K562 (cell line): Measurements from ENCODE around the gene GPR32. TPM values are rescaled to one million over a fixed set of nuclear protein-coding genes. Genes with fewer than 3 reads are reported as not detected.

Experiments
- ATAC-seq: fragments of 200-7000 bp; cut with Tn5 transposase; 3 replicates; pipeline ENCODE4 v1.9.1; 2020; ENCODE audit warnings: moderate library complexity
- BruUV-seq: library from RNA; stranded (reverse); fragments of 400-500 nt; replicated peaks from 2 replicates; lab custom pipeline; 2021; lab: Mats Ljungman, UMichigan
- CTCF ChIA-PET: fragments of 300-600 bp; formaldehyde crosslinking; extraction: SDS; loops from one replicate; lab custom pipeline; 2021; ENCODE audit warnings: low intra/inter-chr PET ratio; lab: Yijun Ruan, JAX
- POLR2A ChIA-PET: fragments of 300-600, 350-650 bp; sonication (Branson Sonifier 250); formaldehyde crosslinking; extraction: SDS; loops from one replicate; lab custom pipeline; 2021; ENCODE audit warnings: antibody characterized with exemption, inconsistent platforms; lab: Yijun Ruan, JAX
- DNase-seq, 4 experiments: peaks; one replicate each; pipeline versions ENCODE4 v3.0.0 to v3.0.0-alpha.2; 2011 to 2018; ENCODE audit warnings: low spot score in 3 of 4, mixed read lengths in 3 of 4; ENCODE audit errors: extremely low read depth in 1 of 4
- FAIRE-seq: peaks from 2 replicates; lab custom pipeline; 2011; peaks lifted over from hg19 to GRCh38; lab: Jason Lieb, UNC
- H2AFZ ChIP-seq: 2 replicates; pipeline ENCODE4 v1.6.0; 2011; ENCODE audit warnings: low read depth, low read length, control low read depth, inconsistent platforms
- H3K27ac ChIP-seq: fragments of 200-600 bp; 3 replicates; pipeline ENCODE4 v1.8.0; 2011; ENCODE audit warnings: low read depth, mild to moderate bottlenecking, control low read depth, inconsistent platforms, low read length, moderate library complexity, mixed read lengths; ENCODE audit errors: extremely low read depth
- H3K27me3 ChIP-seq, 2 experiments: fragments of 300-600 bp in 1 of 2; 2 replicates in 1 of 2; 3 replicates in 1 of 2; pipeline versions ENCODE4 v1.6.0 to v1.8.0; 2011; ENCODE audit warnings: inconsistent platforms in 2 of 2, low read length in 2 of 2, mild to moderate bottlenecking in 1 of 2, mixed read lengths in 1 of 2, moderate library complexity in 1 of 2; ENCODE audit not compliant: control insufficient read depth in 2 of 2, insufficient read depth in 2 of 2
- H3K36me3 ChIP-seq: fragments of 300-600 bp; 3 replicates; pipeline ENCODE4 v1.8.0; 2011; ENCODE audit warnings: mild to moderate bottlenecking, low read length, inconsistent platforms; ENCODE audit not compliant: control insufficient read depth, insufficient read depth
- H3K4me1 ChIP-seq, 2 experiments: fragments of 200-600 bp in 1 of 2; replicated peaks in 1 of 2; 2 replicates in 1 of 2; 3 replicates in 1 of 2; pipeline versions ENCODE4 v1.5.1 to v1.8.0; 2011; ENCODE audit warnings: inconsistent platforms in 2 of 2, low read length in 2 of 2, mild to moderate bottlenecking in 1 of 2, mixed read lengths in 1 of 2, moderate library complexity in 1 of 2; ENCODE audit not compliant: control insufficient read depth in 2 of 2, insufficient read depth in 2 of 2
- H3K4me2 ChIP-seq: 2 replicates; pipeline ENCODE4 v1.6.1; 2011; ENCODE audit warnings: low read length, control low read depth, inconsistent platforms, mixed read lengths; ENCODE audit not compliant: insufficient read depth
- H3K4me3 ChIP-seq: fragments of 200-600 bp; sonication (generic), shearing (Covaris generic); 2 replicates; pipeline ENCODE4 v1.5.1; 2016; ENCODE audit warnings: control low read depth, inconsistent platforms
- H3K79me2 ChIP-seq: fragments of 200-600 bp; 3 replicates; pipeline ENCODE4 v1.8.0; 2011; ENCODE audit warnings: low read length, inconsistent platforms; ENCODE audit not compliant: control insufficient read depth, insufficient read depth
- H3K9ac ChIP-seq, 2 experiments: 2 replicates each; pipeline versions ENCODE4 v1.6.0 to v1.6.1; 2011; ENCODE audit warnings: low read depth in 2 of 2, low read length in 2 of 2, control low read depth in 1 of 2, inconsistent platforms in 1 of 2, mild to moderate bottlenecking in 1 of 2, mixed read lengths in 1 of 2; ENCODE audit not compliant: insufficient read depth in 1 of 2
- H3K9me1 ChIP-seq: one replicate; pipeline ENCODE4 v1.6.0; 2011; ENCODE audit warnings: inconsistent platforms, mild to moderate bottlenecking, low read length, moderate library complexity; ENCODE audit not compliant: control insufficient read depth, insufficient read depth
- H3K9me3 ChIP-seq: replicated peaks from 2 replicates; pipeline ENCODE4 v1.5.1; 2011; ENCODE audit warnings: low read depth, low read length, inconsistent platforms; ENCODE audit not compliant: control insufficient read depth, insufficient read depth
- H4K20me1 ChIP-seq: replicated peaks from 2 replicates; pipeline ENCODE4 v1.6.1; 2011; ENCODE audit warnings: low read length, inconsistent platforms, mixed read lengths; ENCODE audit not compliant: control insufficient read depth, insufficient read depth
- CCAR2 ChIP-seq: fragments of 200-400 bp; formaldehyde crosslinking; IDR thresholded peaks from 2 replicates; pipeline ENCODE4 v1.6.1; 2017; ENCODE audit warnings: mild to moderate bottlenecking, low read depth, low read length
- CREB3 ChIP-seq: fragments of 450-650 bp; conservative IDR thresholded peaks from 2 replicates; pipeline ENCODE4 v1.6.1; 2016; ENCODE audit warnings: missing genetic modification characterization, low read depth, mild to moderate bottlenecking, missing compliant biosample characterization, moderate library complexity
- DACH1 ChIP-seq: fragments of 450-650 bp; IDR thresholded peaks from 2 replicates; pipeline ENCODE4 v1.6.1; 2018; ENCODE audit not compliant: partially characterized antibody
- E2F1 ChIP-seq: sonication (generic); formaldehyde crosslinking; IDR thresholded peaks from 2 replicates; pipeline ENCODE4 v1.8.1; 2023; ENCODE audit warnings: mild to moderate bottlenecking, missing genetic modification reagents, moderate library complexity
- FIP1L1 ChIP-seq: fragments of 200-400 bp; formaldehyde crosslinking; IDR thresholded peaks from 2 replicates; pipeline ENCODE4 v1.6.1; 2018; ENCODE audit warnings: mild to moderate bottlenecking, low read depth, low read length; ENCODE audit not compliant: poor library complexity, severe bottlenecking
- FOXK1 ChIP-seq: sonication (generic); formaldehyde crosslinking; IDR thresholded peaks from 2 replicates; pipeline ENCODE4 v1.8.0; 2022; ENCODE audit warnings: missing genetic modification reagents, mild to moderate bottlenecking, borderline replicate concordance
- FUS ChIP-seq: fragments of 200-400 bp; formaldehyde crosslinking; optimal IDR thresholded peaks from 2 replicates; pipeline ENCODE3; 2017; ENCODE audit warnings: low read depth, low read length
- GABPB2 ChIP-seq: fragments of 250-450 bp; sonication (Bioruptor Pico); conservative IDR thresholded peaks from 2 replicates; pipeline ENCODE4 v1.5.1; 2021; ENCODE audit warnings: mild to moderate bottlenecking
- ILK ChIP-seq: fragments of 450-650 bp; IDR thresholded peaks from 2 replicates; pipeline ENCODE4 v1.6.1; 2016; ENCODE audit warnings: missing genetic modification characterization, low read depth, mild to moderate bottlenecking, missing compliant biosample characterization, moderate library complexity, borderline replicate concordance
- MEIS2 ChIP-seq: fragments of 450-650 bp; IDR thresholded peaks from 2 replicates; pipeline ENCODE4 v1.6.1; 2014; ENCODE audit warnings: mild to moderate bottlenecking; ENCODE audit not compliant: partially characterized antibody
- RAD51 ChIP-seq: fragments of 450-650 bp; IDR thresholded peaks from 2 replicates; pipeline ENCODE4 v1.7.1; 2016; ENCODE audit warnings: low read depth, mild to moderate bottlenecking, borderline replicate concordance
- SMAD3 ChIP-seq: fragments of 450-650 bp; formaldehyde crosslinking; conservative IDR thresholded peaks from 2 replicates; pipeline ENCODE4 v1.4.0; 2020; ENCODE audit warnings: mild to moderate bottlenecking
- ZBTB17 ChIP-seq: fragments of 450-650 bp; formaldehyde crosslinking; IDR thresholded peaks from 2 replicates; pipeline ENCODE4 v1.4.0; 2020; ENCODE audit warnings: mild to moderate bottlenecking
- ZNF699 ChIP-seq: fragments of 250-450 bp; sonication (Bioruptor Pico); IDR thresholded peaks from 2 replicates; pipeline ENCODE4 v1.8.0; 2021; ENCODE audit warnings: mild to moderate bottlenecking, moderate library complexity; ENCODE audit not compliant: insufficient replicate concordance
- WGBS: fragments of 100-300 bp; shearing (Covaris generic); methylation state at CpG from one replicate; pipeline ENCODE4 v1.1.6; 2016; ENCODE audit warnings: low coverage, mixed read lengths; ENCODE audit not compliant: insufficient coverage; ENCODE audit errors: missing lambda C conversion rate; 5-methylcytosine and 5-hydroxymethylcytosine counted together
- in situ Hi-C: fragments of 300-500 bp; cut with MboI; formaldehyde crosslinking; loops from 4 replicates; pipeline ENCODE4 v1.15.0; 2018; ENCODE audit warnings: inconsistent platforms, mixed read lengths
- intact Hi-C: fragments of 100-400 bp; cut with micrococcal nuclease; formaldehyde crosslinking; loops from 2 replicates; pipeline ENCODE4 v1.14.2; 2022
- polyA plus RNA-seq, 8 experiments: library from polyadenylated mRNA; depleted of rRNA in 4 of 8; stranded (reverse) in 5 of 8; unstranded in 3 of 8; fragments of >200 nt; fragmentation: Nextera tagmentation in 2 of 8; fragmentation: Illumina TruSeq in 1 of 8; extraction: Ambion mirVana in 2 of 8; extraction: Trizol in 1 of 8; gene quantifications; 2 replicates each; pipeline versions ENCODE4 v1.2.1 to v1.2.3, GENCODE V29; 2011 to 2014; ENCODE audit warnings: inconsistent platforms in 1 of 8, missing spikeins in 1 of 8
- total RNA-seq, 7 experiments: library from RNA; depleted of rRNA in 6 of 7; stranded (reverse); fragments of >200 nt in 6 of 7; fragmentation: Illumina TruSeq in 2 of 7; extraction: Trizol in 2 of 7; gene quantifications; 2 replicates each; pipeline versions ENCODE4 v1.2.1 to v1.2.3, GENCODE V29; 2011 to 2021; ENCODE audit warnings: low replicate concordance in 1 of 7
- TF ChIP-seq, protein P1 (sequence below): fragments of 250-450 bp; sonication (Bioruptor Pico); IDR thresholded peaks from 2 replicates; pipeline ENCODE4 v1.9.0; 2021; ENCODE audit warnings: mild to moderate bottlenecking
- TF ChIP-seq, protein P2 (sequence below): fragments of 450-650 bp; formaldehyde crosslinking; IDR thresholded peaks from 2 replicates; pipeline ENCODE4 v1.4.0; 2022; ENCODE audit warnings: mild to moderate bottlenecking, moderate library complexity
- TF ChIP-seq, protein P3 (sequence below): sonication (generic); formaldehyde crosslinking; IDR thresholded peaks from 2 replicates; pipeline ENCODE4 v1.9.0; 2022; ENCODE audit warnings: mild to moderate bottlenecking, missing genetic modification reagents

Gene GPR32
- total and polyA plus RNA-seq, 9 of the 15 experiments (the other 6 are each of a cell fraction or from before 2014, with no cell fraction given), result not detected

- H3K27ac ChIP-seq, result peak overlapping the region; percentile 100
- CTCF ChIA-PET, result no interaction called here
- peaks cover 7% of the 10 kb centered on the region for H3K9me1 ChIP-seq
- no TSS peak for BruUV-seq
- in situ Hi-C loops (no loop called here), intact Hi-C loops (loop anchor here (5.0 kb wide), 1 partner anchor 33 kb away; no protein-coding TSS in a partner anchor)
- H3K4me3 ChIP-seq, result peak overlapping the region; percentile 99
- peak overlapping the region; percentile 100 for H2AFZ ChIP-seq
- H3K9me3 ChIP-seq, result no peaks in the 10 kb centered on the region
- ATAC-seq (peak; percentile 96), FAIRE-seq (peak; percentile 91), DNase-seq (peak; percentile 95 to 99 (median 97))
- peaks cover 48% of the 10 kb centered on the region for H3K79me2 ChIP-seq
- peaks cover 40% of the 10 kb centered on the region for H3K36me3 ChIP-seq
- peaks cover 14 to 24% of the 10 kb centered on the region in 2 experiments; a peak in 4 of 5 replicates for H3K4me1 ChIP-seq
- POLR2A ChIA-PET, result interaction anchor here (0.5 to 5.0 kb wide), 45 partner anchors 9 to 1794 kb away, joined by 3 to 70 read pairs (median 3); partner anchors contain the start of genes JOSD2, KLK1, KLK2 and KLK3
- H4K20me1 ChIP-seq, result peaks cover 29% of the 10 kb centered on the region
- H3K4me2 ChIP-seq, result peak overlapping the region; percentile 99
- WGBS, result under 1% methylated on average over 59 of the region's 62 CpGs
- H3K27me3 ChIP-seq, result no peaks in the 10 kb centered on the region
- H3K9ac ChIP-seq, result peak overlapping the region; percentile 97 to 99
- no peak for TF ChIP-seq CREB3
- no peak for TF ChIP-seq ZNF699 (CRISPR knock-in tag)
- TF ChIP-seq RAD51, result peak; percentile 92
- TF ChIP-seq MEIS2, result peak; percentile 89
- no peak for TF ChIP-seq FOXK1 (CRISPR knock-in tag)
- no peak for TF ChIP-seq SMAD3 (CRISPR knock-in tag)
- TF ChIP-seq, protein P1, sequence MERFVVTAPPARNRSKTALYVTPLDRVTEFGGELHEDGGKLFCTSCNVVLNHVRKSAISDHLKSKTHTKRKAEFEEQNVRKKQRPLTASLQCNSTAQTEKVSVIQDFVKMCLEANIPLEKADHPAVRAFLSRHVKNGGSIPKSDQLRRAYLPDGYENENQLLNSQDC, result peak; percentile 76
- peak; percentile 96 for TF ChIP-seq E2F1 (CRISPR knock-in tag)
- TF ChIP-seq GABPB2 (CRISPR knock-in tag), result no peak
- no peak for TF ChIP-seq CCAR2
- TF ChIP-seq DACH1, result peak; percentile 99
- TF ChIP-seq FIP1L1, result peak; percentile 22
- TF ChIP-seq, protein P2, sequence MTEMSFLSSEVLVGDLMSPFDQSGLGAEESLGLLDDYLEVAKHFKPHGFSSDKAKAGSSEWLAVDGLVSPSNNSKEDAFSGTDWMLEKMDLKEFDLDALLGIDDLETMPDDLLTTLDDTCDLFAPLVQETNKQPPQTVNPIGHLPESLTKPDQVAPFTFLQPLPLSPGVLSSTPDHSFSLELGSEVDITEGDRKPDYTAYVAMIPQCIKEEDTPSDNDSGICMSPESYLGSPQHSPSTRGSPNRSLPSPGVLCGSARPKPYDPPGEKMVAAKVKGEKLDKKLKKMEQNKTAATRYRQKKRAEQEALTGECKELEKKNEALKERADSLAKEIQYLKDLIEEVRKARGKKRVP (CRISPR knock-in tag), result 0 out of 2 replicates have a peak, but pooled peaks have one; percentile 28
- no peak for TF ChIP-seq ILK (tag)
- no peak for TF ChIP-seq FUS
- TF ChIP-seq, protein P3, sequence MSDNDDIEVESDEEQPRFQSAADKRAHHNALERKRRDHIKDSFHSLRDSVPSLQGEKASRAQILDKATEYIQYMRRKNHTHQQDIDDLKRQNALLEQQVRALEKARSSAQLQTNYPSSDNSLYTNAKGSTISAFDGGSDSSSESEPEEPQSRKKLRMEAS, result peak; percentile 86
- 0 out of 2 replicates have a peak, but pooled peaks have one; percentile 10 for TF ChIP-seq ZBTB17 (CRISPR knock-in tag)
These were observed 34.4 kb downstream of the GPR32 start for GRCh38 chr19:50804420-50805272.
